Lower lobe of right lung (tissue), 2 donors: ENCODE results near the gene RCOR2. TPM values are rescaled to one million over a fixed set of nuclear protein-coding genes. Genes with fewer than 3 reads are reported as not detected.
A peak's percentile ranks its signal among the peaks of the same experiment; 100 is the strongest.

Experiments used
- ATAC-seq, 2 donors: fragments of 200-7000 bp; cut with Tn5 transposase; one replicate each; pipeline ENCODE4 v1.9.1; 2020 to 2022; ENCODE audit warnings: mild to moderate bottlenecking in 2 of 2, moderate library complexity in 2 of 2
- DNase-seq: peaks from one replicate; pipeline ENCODE4 v3.0.0-alpha.2; 2020
- H3K27ac ChIP-seq: fragments of 200-600 bp; one replicate; pipeline ENCODE4 v1.8.0; 2022
- H3K27me3 ChIP-seq: fragments of 200-600 bp; one replicate; pipeline ENCODE4 v1.8.0; 2022; ENCODE audit warnings: low read depth
- H3K36me3 ChIP-seq: fragments of 200-600 bp; one replicate; pipeline ENCODE4 v1.8.0; 2022; ENCODE audit warnings: mild to moderate bottlenecking
- H3K4me1 ChIP-seq: fragments of 200-600 bp; one replicate; pipeline ENCODE4 v1.8.0; 2022
- H3K4me3 ChIP-seq: fragments of 200-600 bp; one replicate; pipeline ENCODE4 v1.8.0; 2022; ENCODE audit warnings: mild to moderate bottlenecking
- H3K9me3 ChIP-seq: fragments of 200-600 bp; one replicate; pipeline ENCODE4 v1.8.0; 2022
- intact Hi-C: fragments of 100-400 bp; cut with DNase I; formaldehyde crosslinking; loops from one replicate; pipeline ENCODE4 v1.11.0; 2022
- total RNA-seq: library from RNA; stranded (reverse); fragmentation: NEBNext Ultra II Directional; extraction: Animal tissue kit (Norgen Biotek cat#: 25700); gene quantifications from one replicate; pipeline ENCODE4 v1.2.1, GENCODE V29; 2021
- TF ChIP-seq, protein P1 (sequence below): fragments of 200-600 bp; IDR thresholded peaks from one replicate; pipeline ENCODE4 v1.8.0; 2022; ENCODE audit warnings: antibody characterized with exemption, mild to moderate bottlenecking
- donor health status: DM: no; HTN: yes; CAD: no; lungs with severe emphysema.

The RCOR2 gene
- total RNA-seq, 1 donor from 2014 or later, result 0.18 TPM

- intact Hi-C loops, result no loop called here
- H3K36me3 ChIP-seq, result no peaks in the 10 kb centered on the region
- H3K27me3 ChIP-seq, result no peaks in the 10 kb centered on the region
- H3K4me1 ChIP-seq, result peaks cover 26% of the 10 kb centered on the region
- H3K4me3 ChIP-seq, result no peak overlapping the region
- DNase-seq (no peak), ATAC-seq (no peak)
- no peak overlapping the region for H3K27ac ChIP-seq
- no peaks in the 10 kb centered on the region for H3K9me3 ChIP-seq
- TF ChIP-seq, protein P1, sequence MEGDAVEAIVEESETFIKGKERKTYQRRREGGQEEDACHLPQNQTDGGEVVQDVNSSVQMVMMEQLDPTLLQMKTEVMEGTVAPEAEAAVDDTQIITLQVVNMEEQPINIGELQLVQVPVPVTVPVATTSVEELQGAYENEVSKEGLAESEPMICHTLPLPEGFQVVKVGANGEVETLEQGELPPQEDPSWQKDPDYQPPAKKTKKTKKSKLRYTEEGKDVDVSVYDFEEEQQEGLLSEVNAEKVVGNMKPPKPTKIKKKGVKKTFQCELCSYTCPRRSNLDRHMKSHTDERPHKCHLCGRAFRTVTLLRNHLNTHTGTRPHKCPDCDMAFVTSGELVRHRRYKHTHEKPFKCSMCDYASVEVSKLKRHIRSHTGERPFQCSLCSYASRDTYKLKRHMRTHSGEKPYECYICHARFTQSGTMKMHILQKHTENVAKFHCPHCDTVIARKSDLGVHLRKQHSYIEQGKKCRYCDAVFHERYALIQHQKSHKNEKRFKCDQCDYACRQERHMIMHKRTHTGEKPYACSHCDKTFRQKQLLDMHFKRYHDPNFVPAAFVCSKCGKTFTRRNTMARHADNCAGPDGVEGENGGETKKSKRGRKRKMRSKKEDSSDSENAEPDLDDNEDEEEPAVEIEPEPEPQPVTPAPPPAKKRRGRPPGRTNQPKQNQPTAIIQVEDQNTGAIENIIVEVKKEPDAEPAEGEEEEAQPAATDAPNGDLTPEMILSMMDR, result no peak
These were observed 5.8 kb upstream of the RCOR2 start for GRCh38 chr11:63922673-63923192.

- peak in 1 of 2 donors; percentile 35 for ATAC-seq
- intact Hi-C loops, result no loop called here
- no peak overlapping the region for H3K27ac ChIP-seq
- TF ChIP-seq, protein P1, result peak; percentile 53
- no peak for DNase-seq
- H3K4me3 ChIP-seq, result no peak overlapping the region
- no peaks in the 10 kb centered on the region for H3K9me3 ChIP-seq
- H3K4me1 ChIP-seq, result peaks cover 41% of the 10 kb centered on the region
- no peaks in the 10 kb centered on the region for H3K36me3 ChIP-seq
- no peaks in the 10 kb centered on the region for H3K27me3 ChIP-seq
These were observed 4.0 kb upstream of the RCOR2 start for GRCh38 chr11:63920939-63921417.

GRCh38 chr11:63920126-63920938 is 3.4 kb upstream of the RCOR2 start:
- no peaks in the 10 kb centered on the region for H3K27me3 ChIP-seq
- DNase-seq (no peak), ATAC-seq (peak; percentile 40 to 44)
- no peak overlapping the region for H3K27ac ChIP-seq
- H3K36me3 ChIP-seq, result no peaks in the 10 kb centered on the region
- intact Hi-C loops, result no loop called here
- no peaks in the 10 kb centered on the region for H3K9me3 ChIP-seq
- peaks cover 48% of the 10 kb centered on the region for H3K4me1 ChIP-seq
- no peak overlapping the region for H3K4me3 ChIP-seq
- TF ChIP-seq, protein P1, result no peak

DNA sequence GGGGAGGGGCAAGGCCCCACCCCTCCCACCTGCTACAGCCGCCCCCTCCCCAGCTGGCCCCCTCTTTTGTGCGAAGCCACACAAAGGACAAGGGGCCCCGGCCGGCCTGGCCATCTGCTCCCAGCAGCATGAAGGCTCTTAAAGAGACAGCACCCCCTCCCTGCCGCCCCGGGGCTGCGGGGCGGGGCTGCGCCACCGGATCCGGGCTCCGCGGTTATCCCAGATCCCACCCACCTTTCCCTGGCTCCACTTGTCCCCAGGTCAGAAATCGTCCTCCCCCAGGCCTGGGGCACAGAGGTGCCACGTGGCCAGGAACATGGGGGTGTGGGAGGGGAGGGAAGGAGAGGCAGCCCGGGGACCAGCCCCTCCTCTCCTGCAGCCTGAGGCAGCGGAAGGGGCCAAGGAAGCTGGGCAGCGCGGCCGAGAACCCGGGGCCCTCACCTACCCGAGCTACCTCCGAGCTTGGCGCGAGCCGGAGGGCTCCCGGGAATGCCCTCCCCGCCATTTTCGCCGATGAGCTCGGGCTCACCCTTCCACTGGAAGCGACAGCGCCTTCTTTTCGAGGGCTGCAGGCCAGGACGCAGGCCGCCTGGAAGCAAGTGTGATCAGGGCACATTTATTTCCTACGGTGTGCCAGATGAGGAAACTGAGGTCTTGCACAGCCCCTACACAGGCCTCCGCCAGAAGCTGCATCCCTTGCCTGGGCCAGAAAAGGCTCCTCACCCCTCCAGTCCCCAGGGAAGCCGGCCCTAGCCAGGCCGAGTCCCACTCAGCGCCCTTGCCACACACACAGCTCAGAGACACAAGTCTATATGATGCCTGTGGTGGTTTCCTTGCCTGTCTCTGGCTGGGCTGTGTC is 2.5 kb upstream of the RCOR2 start:
- Histone ChIP-seq H3K4me1 (peaks cover 48% of the 10 kb centered on the region), H3K36me3 (no peaks in the 10 kb centered on the region), H3K9me3 (no peaks in the 10 kb centered on the region), H3K27ac (peak overlapping the region; percentile 53), H3K4me3 (peak overlapping the region; percentile 36), H3K27me3 (no peaks in the 10 kb centered on the region)
- ATAC-seq, result peak in 1 of 2 donors; percentile 14
- intact Hi-C loops, result no loop called here
- DNase-seq, result no peak
- TF ChIP-seq, protein P1, result no peak

- Histone ChIP-seq H3K36me3 (no peaks in the 10 kb centered on the region), H3K9me3 (no peaks in the 10 kb centered on the region), H3K4me3 (peak overlapping the region; percentile 61), H3K27me3 (no peaks in the 10 kb centered on the region), H3K27ac (peak overlapping the region; percentile 28), H3K4me1 (peaks cover 48% of the 10 kb centered on the region)
- TF ChIP-seq, protein P1, result no peak
- ATAC-seq (no peak), DNase-seq (no peak)
- intact Hi-C loops, result no loop called here
These were observed 1.7 kb upstream of the RCOR2 start for GRCh38 chr11:63918507-63919191.
